Endothelial cell of coronary artery (primary cell): Measurements from ENCODE around the gene KRTAP6-3. TPM values are rescaled to one million over a fixed set of nuclear protein-coding genes. Genes with fewer than 3 reads are reported as not detected.

ENCODE experiments used
- total RNA-seq: library from RNA; depleted of rRNA; stranded (reverse); fragments of >200 nt; gene quantifications from 2 replicates; pipeline ENCODE4 v1.2.3, GENCODE V29; 2014

Gene KRTAP6-3, protein sequence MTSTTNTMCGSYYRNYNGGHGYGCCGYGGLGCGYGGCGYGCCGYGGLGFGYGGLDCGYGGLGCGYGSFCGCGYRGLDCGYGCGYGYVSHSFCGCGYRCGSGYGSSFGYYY
- total RNA-seq: not detected in 2 replicates

DNA sequence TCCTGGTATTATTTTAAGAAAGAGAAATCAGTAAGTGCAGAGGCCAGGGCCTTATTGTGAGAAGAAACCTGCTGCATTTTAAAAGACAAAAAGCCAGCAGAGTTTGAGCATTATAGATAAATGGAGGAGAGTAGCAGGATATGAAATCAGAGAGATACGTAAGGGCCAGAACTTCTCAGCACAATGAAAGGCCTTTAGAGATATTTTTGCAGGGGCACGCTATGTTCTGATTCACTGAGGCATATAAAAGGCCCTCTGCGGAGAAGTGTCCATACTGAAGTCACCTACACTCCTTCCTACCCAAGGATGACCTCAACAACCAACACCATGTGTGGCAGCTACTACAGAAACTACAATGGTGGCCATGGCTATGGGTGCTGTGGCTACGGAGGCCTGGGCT lies at the start of gene KRTAP6-3:
Gene KRTAP6-3 (plus strand): TSS at position 301 of the 400 bp plus-strand sequence. CDS start 6 bp downstream, at position 307.

DNA sequence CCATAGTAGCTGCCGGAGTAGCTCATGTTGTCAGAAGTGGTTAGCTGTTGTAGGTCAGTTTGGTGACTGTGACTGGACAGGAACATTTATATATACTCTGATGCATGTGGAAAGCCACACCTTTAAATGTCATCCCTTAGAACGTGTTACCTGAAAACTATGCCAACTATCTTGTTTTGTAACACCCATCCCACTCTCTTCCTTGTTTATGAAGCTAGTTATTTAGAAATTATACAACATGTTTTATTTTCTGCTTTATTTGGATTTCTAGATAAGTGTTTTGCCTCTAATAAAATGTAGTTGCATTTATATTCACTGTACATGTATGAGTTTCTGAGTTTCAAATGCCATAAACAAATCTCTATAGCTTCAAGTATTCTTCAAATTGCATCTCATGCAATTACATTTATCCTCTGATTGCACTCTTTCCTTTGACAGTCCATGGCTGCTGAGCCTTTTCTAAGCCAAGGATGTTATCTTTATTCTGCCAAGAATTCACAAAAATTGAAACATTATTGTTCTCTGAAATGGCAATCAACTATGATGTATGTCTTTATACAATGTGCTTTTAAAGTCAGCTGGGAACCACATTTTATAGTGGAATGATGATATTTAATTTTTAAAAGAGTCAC lies 30.9 kb upstream of the KRTAP6-3 start, which contains the start of gene KRTAP19-7:
Gene KRTAP19-7 (minus strand): TSS at position 51 of the 632 bp plus-strand sequence. CDS start 25 bp downstream, at position 26.

DNA sequence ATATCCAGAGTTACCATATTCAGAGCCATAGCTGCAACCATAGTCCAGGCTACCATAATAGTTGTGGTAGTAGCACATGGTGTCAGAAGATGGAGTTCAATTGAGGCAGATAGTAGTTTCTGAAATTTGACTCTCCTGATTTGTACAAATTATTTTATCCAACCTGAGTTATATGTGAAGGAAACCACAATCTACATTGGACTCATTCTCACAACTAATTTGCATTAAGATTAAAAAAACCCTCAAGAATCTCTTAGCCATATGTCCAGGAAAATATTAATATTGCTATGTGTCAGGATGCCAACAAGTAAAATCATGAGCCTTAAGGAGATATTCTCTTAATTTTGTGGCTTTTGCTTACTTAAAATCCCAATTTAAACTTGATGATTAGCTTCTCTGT lies 1.9 kb upstream of the KRTAP6-3 start, which contains the start of gene KRTAP22-2:
Gene KRTAP22-2 (minus strand): TSS at position 101 of the 400 bp plus-strand sequence.

DNA sequence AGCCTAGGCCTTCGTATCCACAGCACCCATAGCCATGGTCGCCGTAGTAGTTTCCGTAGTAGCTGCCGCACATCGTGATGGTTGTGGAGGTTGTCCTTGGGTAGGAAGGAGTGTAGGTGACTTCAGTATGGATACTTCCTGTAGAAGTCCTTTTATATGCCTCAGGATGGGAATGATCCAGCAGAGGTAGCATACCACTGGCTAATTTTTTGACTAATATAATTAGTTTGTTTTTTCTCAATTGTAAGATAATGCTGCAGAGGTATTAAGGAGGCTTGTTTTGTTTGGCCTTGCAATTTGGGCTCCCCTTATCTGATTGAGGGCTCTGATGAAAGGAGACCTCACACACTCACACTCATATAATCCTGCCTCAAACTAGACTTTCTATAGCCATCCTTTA lies 6.6 kb downstream of the KRTAP6-3 start, which contains the start of gene KRTAP6-2:
Gene KRTAP6-2 (minus strand): TSS at position 101 of the 400 bp plus-strand sequence. CDS start 28 bp downstream, at position 73.

DNA sequence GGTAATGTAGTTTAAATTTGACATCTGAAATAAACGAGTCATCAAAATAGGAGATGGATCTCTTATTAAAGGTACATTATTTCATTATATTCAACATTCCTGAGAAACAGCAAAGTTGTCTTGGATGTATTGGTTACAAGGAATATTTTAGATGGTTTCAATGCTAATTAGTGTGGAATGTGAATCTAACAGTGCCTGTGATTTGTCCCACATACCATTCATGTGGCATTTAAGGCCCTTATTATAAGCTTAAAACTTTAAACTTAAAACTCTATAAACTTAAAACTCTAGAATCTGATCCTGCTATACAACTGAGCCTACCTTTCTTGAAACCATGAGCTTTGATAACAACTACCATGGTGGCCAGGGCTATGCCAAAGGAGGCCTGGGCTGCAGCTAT lies 8.5 kb downstream of the KRTAP6-3 start, which contains the start of gene KRTAP22-1:
Gene KRTAP22-1 (plus strand): TSS at position 301 of the 400 bp plus-strand sequence.

DNA sequence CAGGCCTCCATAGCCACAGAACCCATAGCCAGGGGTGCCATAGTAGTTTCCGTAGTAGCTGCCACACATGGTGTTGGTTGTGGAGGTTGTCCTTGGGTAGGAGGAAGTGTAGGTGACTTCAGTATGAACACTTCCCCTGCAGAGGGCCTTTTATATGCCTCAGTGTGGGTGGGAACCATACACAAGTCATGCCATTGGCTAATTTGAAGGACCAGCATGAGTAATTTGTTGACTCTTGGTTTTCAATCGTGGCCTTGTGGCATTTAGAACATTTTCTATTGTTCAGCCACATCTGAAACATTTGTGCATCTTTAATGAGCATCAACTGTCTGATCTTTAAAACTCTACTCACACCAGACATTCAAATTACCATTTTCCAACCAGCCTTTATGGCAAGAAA lies 21.6 kb downstream of the KRTAP6-3 start, which contains the start of gene KRTAP6-1:
Gene KRTAP6-1 (minus strand): TSS at position 95 of the 400 bp plus-strand sequence. CDS start 26 bp downstream, at position 69.

DNA sequence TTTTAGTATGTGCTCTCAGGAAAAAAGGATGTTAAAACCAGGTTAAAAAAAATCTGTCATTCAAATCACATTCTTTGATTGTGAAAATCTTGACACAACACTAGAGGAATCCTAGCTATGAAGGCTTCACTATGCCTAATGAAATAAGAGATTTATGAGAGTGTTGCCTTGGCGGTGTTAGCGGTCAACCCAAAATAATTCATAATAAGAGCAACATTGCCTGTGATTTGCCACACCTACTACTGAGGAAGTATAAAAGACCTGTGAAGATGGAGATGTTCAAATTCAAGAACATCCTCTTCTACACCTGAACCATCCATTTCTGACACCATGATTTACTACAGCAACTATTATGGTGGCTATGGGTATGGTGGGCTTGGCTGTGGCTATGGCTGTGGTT lies 23.9 kb downstream of the KRTAP6-3 start, which contains the start of gene KRTAP20-1:
Gene KRTAP20-1 (plus strand): TSS at position 301 of the 400 bp plus-strand sequence. CDS start 30 bp downstream, at position 331.

DNA sequence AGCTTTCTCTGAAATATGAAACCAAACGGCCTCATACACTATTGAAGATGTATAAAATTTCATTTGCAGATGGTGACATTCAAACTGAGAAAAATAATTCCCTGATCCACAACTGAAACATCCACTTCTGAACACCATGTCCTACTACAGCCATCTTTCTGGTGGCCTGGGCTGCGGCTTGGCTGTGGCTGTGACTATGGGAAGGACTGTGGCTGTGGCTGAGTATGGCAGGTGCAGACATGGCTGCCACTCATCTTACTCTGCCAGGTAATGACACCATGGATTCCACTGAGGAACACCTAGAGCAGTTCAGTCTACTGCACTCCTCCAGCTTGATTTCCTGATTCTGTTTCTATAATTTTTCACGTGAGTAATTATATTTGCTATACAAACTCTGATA lies 28.3 kb downstream of the KRTAP6-3 start, which contains the start of gene KRTAP20-4:
Gene KRTAP20-4 (plus strand): TSS at position 106 of the 400 bp plus-strand sequence.

DNA sequence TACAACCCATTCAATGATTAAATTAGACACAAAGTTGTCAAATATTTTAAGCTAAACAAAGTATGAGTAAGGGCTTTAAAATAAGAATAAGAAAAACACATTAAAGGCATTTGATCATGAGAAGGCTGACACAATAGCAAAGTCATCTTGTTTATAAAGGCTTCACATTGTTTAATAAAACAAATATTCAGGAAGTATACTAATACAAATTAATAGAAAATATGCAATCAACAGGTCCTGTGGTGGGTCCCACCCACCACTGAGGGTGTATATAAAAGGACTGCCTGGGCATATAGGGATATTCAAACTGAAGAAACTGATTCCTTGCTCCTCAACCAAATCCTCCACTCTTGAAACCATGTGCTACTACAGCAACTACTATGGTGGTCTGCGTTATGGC lies 42.7 kb downstream of the KRTAP6-3 start, which contains the start of gene KRTAP20-2:
Gene KRTAP20-2 (plus strand): TSS at position 301 of the 400 bp plus-strand sequence. CDS start 58 bp downstream, at position 359.

DNA sequence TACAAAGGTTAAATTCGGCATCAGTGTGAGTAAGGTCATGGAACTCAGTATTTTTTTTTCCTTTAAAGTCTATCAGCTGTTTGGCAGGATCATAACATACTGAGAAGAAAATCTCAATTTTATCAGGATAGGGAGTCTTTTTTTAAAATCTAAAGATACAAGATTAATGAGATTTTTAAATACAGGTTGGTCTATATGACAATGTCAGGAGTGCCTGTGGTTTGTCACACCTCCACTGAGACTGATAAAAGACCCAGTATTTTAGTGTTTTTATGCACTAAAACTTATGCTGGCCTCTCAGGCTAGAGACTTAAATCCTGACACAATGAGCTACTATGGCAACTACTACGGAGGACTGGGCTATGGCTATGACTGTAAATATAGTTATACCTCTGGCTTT lies 50.3 kb downstream of the KRTAP6-3 start, which contains the start of gene KRTAP20-3:
Gene KRTAP20-3 (plus strand): TSS at position 301 of the 400 bp plus-strand sequence.

Other genes with a start within 250 kb of the KRTAP6-3 start
- not detected in 2 replicates for gene KRTAP23-1, start 243.8 kb upstream of the KRTAP6-3 start, total RNA-seq
- not detected in 2 replicates for gene KRTAP13-2, start 220.2 kb upstream of the KRTAP6-3 start, total RNA-seq
- not detected in 2 replicates for gene KRTAP13-1, start 196.4 kb upstream of the KRTAP6-3 start, total RNA-seq
- gene KRTAP13-3, start 166.5 kb upstream of the KRTAP6-3 start, total RNA-seq: not detected in 2 replicates
- not detected in 2 replicates for gene KRTAP13-4, start 162.2 kb upstream of the KRTAP6-3 start, total RNA-seq
- gene KRTAP15-1, start 152.2 kb upstream of the KRTAP6-3 start, total RNA-seq: not detected in 2 replicates
- not detected in 2 replicates for gene KRTAP19-1, start 112.1 kb upstream of the KRTAP6-3 start, total RNA-seq
- gene KRTAP19-2, start 105.0 kb upstream of the KRTAP6-3 start, total RNA-seq: not detected in 2 replicates
- not detected in 2 replicates for gene KRTAP19-3, start 100.4 kb upstream of the KRTAP6-3 start, total RNA-seq
- gene KRTAP19-4, start 95.3 kb upstream of the KRTAP6-3 start, total RNA-seq: not detected in 2 replicates
- not detected in 2 replicates for gene KRTAP19-5, start 90.3 kb upstream of the KRTAP6-3 start, total RNA-seq
- gene KRTAP19-6, start 50.6 kb upstream of the KRTAP6-3 start, total RNA-seq: not detected in 2 replicates
- not detected in 2 replicates for gene KRTAP19-7, start 31.1 kb upstream of the KRTAP6-3 start, total RNA-seq
- not detected in 2 replicates for gene KRTAP22-2, start 2.0 kb upstream of the KRTAP6-3 start, total RNA-seq
- not detected in 2 replicates for gene KRTAP6-2, start 6.5 kb downstream of the KRTAP6-3 start, total RNA-seq
- not detected in 2 replicates for gene KRTAP22-1, start 8.6 kb downstream of the KRTAP6-3 start, total RNA-seq
- not detected in 2 replicates for gene KRTAP6-1, start 21.5 kb downstream of the KRTAP6-3 start, total RNA-seq
- gene KRTAP20-1, start 24.0 kb downstream of the KRTAP6-3 start, total RNA-seq: not detected in 2 replicates
- gene KRTAP20-4, start 28.2 kb downstream of the KRTAP6-3 start, total RNA-seq: not detected in 2 replicates
- not detected in 2 replicates for gene KRTAP20-2, start 42.8 kb downstream of the KRTAP6-3 start, total RNA-seq
- not detected in 2 replicates for gene KRTAP20-3, start 50.4 kb downstream of the KRTAP6-3 start, total RNA-seq
- not detected in 2 replicates for gene KRTAP21-3, start 126.3 kb downstream of the KRTAP6-3 start, total RNA-seq
- not detected in 2 replicates for gene KRTAP21-2, start 154.8 kb downstream of the KRTAP6-3 start, total RNA-seq
- gene KRTAP21-1, start 163.0 kb downstream of the KRTAP6-3 start, total RNA-seq: not detected in 2 replicates
- gene KRTAP8-1, start 220.8 kb downstream of the KRTAP6-3 start, total RNA-seq: not detected in 2 replicates
- gene KRTAP7-1, start 237.3 kb downstream of the KRTAP6-3 start, total RNA-seq: not detected in 2 replicates